ENCODE measurements around the gene PAK5. TPM values are rescaled to one million over a fixed set of nuclear protein-coding genes. Genes with fewer than 3 reads are reported as not detected.

The PAK5 gene
- total and polyA plus RNA-seq, 4 donors, result 0.02 to 0.17 (median 0.04) TPM; not detected in 1

- Histone ChIP-seq H3K9ac (ENCODE audit: low read depth in 1 of 2, low read length in 2 of 2) (no peak overlapping the region), H3K36me3 (ENCODE audit: control insufficient read depth in 4 of 4, insufficient read depth in 3 of 4, low read depth in 1 of 4, low read length in 3 of 4) (no peaks in the 10 kb centered on the region), H3K4me3 (ENCODE audit: low read depth in 1 of 3, low read length in 3 of 3) (no peak overlapping the region), H3K27me3 (ENCODE audit: control insufficient read depth in 4 of 4, insufficient read depth in 4 of 4, low read length in 3 of 4) (peaks cover 0 to 7% (median 2%) of the 10 kb centered on the region in 4 donors), H3K9me3 (ENCODE audit: control insufficient read depth in 4 of 4, low read length in 3 of 4) (no peaks in the 10 kb centered on the region), H3K27ac (ENCODE audit: low read depth in 1 of 2, low read length in 2 of 2) (no peak overlapping the region), H3K4me1 (ENCODE audit: control insufficient read depth in 4 of 4, insufficient read depth in 4 of 4, low read length in 3 of 4) (no peaks in the 10 kb centered on the region)
- TF ChIP-seq ATF3 (IDR thresholded peaks at IDR 0.05), result no peak
- no peak for TF ChIP-seq FOXA2 (IDR thresholded peaks at IDR 0.05)
- no peak for TF ChIP-seq TAF1 (conservative IDR thresholded peaks at IDR 0.05)
- no peak for TF ChIP-seq REST (IDR thresholded peaks at IDR 0.05)
- no peak for TF ChIP-seq HNF4G (IDR thresholded peaks at IDR 0.05)
- no peak for TF ChIP-seq SP1 (IDR thresholded peaks at IDR 0.05)
- no peak for TF ChIP-seq HNF4A (conservative IDR thresholded peaks at IDR 0.05)
- TF ChIP-seq MAX (IDR thresholded peaks at IDR 0.05), result no peak
- TF ChIP-seq GABPA (IDR thresholded peaks at IDR 0.05 in 1 of 2, conservative IDR thresholded peaks at IDR 0.05 in 1 of 2), result no peak
- no peak for TF ChIP-seq RAD21 (IDR thresholded peaks at IDR 0.05)
- no peak for TF ChIP-seq NR2F2 (IDR thresholded peaks at IDR 0.05)
- TF ChIP-seq CTCF (IDR thresholded peaks at IDR 0.05; ENCODE audit: low read depth, low read length, missing input control), result no peak
- no peak for TF ChIP-seq RXRA (IDR thresholded peaks at IDR 0.05)
- TF ChIP-seq EGR1 (IDR thresholded peaks at IDR 0.05; ENCODE audit: low read depth in 2 of 2), result no peak
- no peak for TF ChIP-seq JUND (IDR thresholded peaks at IDR 0.05)
- no peak for TF ChIP-seq ZBTB33 (IDR thresholded peaks at IDR 0.05)
- no peak for TF ChIP-seq YY1 (IDR thresholded peaks at IDR 0.05)
- no peak for TF ChIP-seq FOXA1 (IDR thresholded peaks at IDR 0.05)
- no peak for DNase-seq (ENCODE audit: low spot score)
Observed at GRCh38 chr20:9628141-9628540, 210.7 kb downstream of the PAK5 start.
